Activated CD8-positive, alpha-beta memory T cell treated with anti-CD3 and anti-CD28 coated beads, Interleukin-2, amount 50 U/mL, for 4 hours (primary cell): Measurements from ENCODE around the gene ASAP3.

ENCODE experiments used
- DNase-seq: peaks from one replicate; pipeline ENCODE4 v3.0.0-alpha.2; 2020

ASAP3 gene

GRCh38 chr1:23448846-23449245, 35.1 kb downstream of the ASAP3 start:
- no peak for DNase-seq

GRCh38 chr1:23446661-23447310, 37.2 kb downstream of the ASAP3 start:
- DNase-seq, result no peak

- DNase-seq, result no peak
These were observed 39.2 kb downstream of the ASAP3 start for GRCh38 chr1:23444596-23445390.

GRCh38 chr1:23444104-23444533, 39.9 kb downstream of the ASAP3 start:
- DNase-seq, result no peak

- no peak for DNase-seq
These were observed 41.2 kb downstream of the ASAP3 start for GRCh38 chr1:23442751-23443150.

- no peak for DNase-seq
These were observed 42.4 kb downstream of the ASAP3 start for GRCh38 chr1:23441446-23442148.

GRCh38 chr1:23438545-23438944, 45.4 kb downstream of the ASAP3 start:
- no peak for DNase-seq

- DNase-seq, result no peak
These were observed 46.7 kb downstream of the ASAP3 start for GRCh38 chr1:23437355-23437664.

GRCh38 chr1:23436520-23437354, 47.2 kb downstream of the ASAP3 start:
- peak; percentile 43 for DNase-seq

GRCh38 chr1:23434260-23434775, 49.7 kb downstream of the ASAP3 start:
- no peak for DNase-seq

GRCh38 chr1:23433122-23433521, 50.9 kb downstream of the ASAP3 start:
- no peak for DNase-seq

GRCh38 chr1:23431431-23431830, 52.5 kb downstream of the ASAP3 start:
- DNase-seq, result no peak

- no peak for DNase-seq
These were observed 53.2 kb downstream of the ASAP3 start for GRCh38 chr1:23430803-23431202.

- DNase-seq, result no peak
These were observed 55.7 kb downstream of the ASAP3 start for GRCh38 chr1:23428136-23428905.

GRCh38 chr1:23427550-23427949, 56.4 kb downstream of the ASAP3 start:
- no peak for DNase-seq

GRCh38 chr1:23426828-23427227, 57.2 kb downstream of the ASAP3 start:
- DNase-seq, result no peak

- no peak for DNase-seq
These were observed 58.8 kb downstream of the ASAP3 start for GRCh38 chr1:23425193-23425494.

GRCh38 chr1:23424293-23425192, 59.4 kb downstream of the ASAP3 start, which contains the start of gene TCEA3:
TSS of gene TCEA3 (minus strand) at chr1:23424748. CDS start at chr1:23424633, 115 bp downstream.
- peak; percentile 38 for DNase-seq

GRCh38 chr1:23423415-23424292, 60.3 kb downstream of the ASAP3 start:
- DNase-seq, result no peak

- no peak for DNase-seq
These were observed 61.0 kb downstream of the ASAP3 start for GRCh38 chr1:23422941-23423340.
